Stimulated activated CD4-positive, alpha-beta T cell treated with anti-CD3 and anti-CD28 coated beads, Interleukin-2, amount 100 ng/mL, for 48 hours (primary cell): ENCODE results near the gene FYB1.
"Not testable (repeated sequence)": the region's sequence is repeated elsewhere in the genome, so short reads cannot be mapped to it uniquely, and the experiment has no call there.

Experiments
- DNase-seq, 2 donors: peaks; one replicate each; pipeline ENCODE4 v3.0.0-alpha.2; 2020

FYB1 gene, protein sequence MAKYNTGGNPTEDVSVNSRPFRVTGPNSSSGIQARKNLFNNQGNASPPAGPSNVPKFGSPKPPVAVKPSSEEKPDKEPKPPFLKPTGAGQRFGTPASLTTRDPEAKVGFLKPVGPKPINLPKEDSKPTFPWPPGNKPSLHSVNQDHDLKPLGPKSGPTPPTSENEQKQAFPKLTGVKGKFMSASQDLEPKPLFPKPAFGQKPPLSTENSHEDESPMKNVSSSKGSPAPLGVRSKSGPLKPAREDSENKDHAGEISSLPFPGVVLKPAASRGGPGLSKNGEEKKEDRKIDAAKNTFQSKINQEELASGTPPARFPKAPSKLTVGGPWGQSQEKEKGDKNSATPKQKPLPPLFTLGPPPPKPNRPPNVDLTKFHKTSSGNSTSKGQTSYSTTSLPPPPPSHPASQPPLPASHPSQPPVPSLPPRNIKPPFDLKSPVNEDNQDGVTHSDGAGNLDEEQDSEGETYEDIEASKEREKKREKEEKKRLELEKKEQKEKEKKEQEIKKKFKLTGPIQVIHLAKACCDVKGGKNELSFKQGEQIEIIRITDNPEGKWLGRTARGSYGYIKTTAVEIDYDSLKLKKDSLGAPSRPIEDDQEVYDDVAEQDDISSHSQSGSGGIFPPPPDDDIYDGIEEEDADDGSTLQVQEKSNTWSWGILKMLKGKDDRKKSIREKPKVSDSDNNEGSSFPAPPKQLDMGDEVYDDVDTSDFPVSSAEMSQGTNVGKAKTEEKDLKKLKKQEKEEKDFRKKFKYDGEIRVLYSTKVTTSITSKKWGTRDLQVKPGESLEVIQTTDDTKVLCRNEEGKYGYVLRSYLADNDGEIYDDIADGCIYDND

GRCh38 chr5:39219437-39219836 is at the start of gene FYB1:
FYB1 (minus strand) TSS chr5:39219563; CDS start chr5:39202960, 16,603 bp downstream.
- DNase-seq, result no peak

DNA sequence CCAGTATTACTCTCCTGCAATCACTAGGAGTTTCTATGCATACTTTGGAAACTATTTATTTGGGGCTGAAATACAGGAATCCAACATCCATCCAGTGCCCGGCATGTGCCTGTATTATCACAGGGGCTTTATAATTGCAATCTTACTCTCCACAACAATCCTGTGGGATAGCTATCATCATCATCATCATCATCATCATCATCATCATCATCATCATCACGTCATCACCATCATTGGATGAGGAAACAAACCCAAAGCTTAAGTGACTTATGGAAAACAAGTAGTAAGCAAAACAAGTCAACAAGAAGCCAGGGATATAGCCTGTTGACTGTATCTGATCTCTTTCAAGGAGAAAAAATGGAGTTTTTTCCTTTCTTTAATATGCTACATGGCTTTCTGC is 47.8 kb upstream of the FYB1 start:
- no peak for DNase-seq

GRCh38 chr5:39266442-39266841 is 47.1 kb upstream of the FYB1 start:
- DNase-seq, result no peak

- DNase-seq, result no peak
Measured at GRCh38 chr5:39264528-39264927, 45.2 kb upstream of the FYB1 start.

DNA sequence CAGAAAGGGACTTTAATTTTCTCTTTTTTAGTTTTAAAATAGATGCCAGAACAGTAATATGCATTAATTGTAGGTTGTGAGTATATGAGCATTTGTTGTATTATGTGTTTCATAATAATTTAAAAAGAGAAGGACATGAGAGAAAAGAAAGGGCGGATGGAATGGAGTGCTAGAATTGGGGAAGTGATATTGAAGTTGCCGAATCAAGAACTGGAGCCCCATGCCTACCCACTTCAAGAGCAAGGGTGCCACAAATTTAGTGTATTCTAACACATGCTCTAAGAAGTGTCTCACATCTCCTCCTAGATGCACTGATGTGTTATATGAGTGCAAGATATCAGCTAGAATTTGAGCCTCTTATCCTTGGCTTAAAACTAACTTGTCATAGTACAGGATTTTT is 43.6 kb upstream of the FYB1 start:
- no peak for DNase-seq

DNA sequence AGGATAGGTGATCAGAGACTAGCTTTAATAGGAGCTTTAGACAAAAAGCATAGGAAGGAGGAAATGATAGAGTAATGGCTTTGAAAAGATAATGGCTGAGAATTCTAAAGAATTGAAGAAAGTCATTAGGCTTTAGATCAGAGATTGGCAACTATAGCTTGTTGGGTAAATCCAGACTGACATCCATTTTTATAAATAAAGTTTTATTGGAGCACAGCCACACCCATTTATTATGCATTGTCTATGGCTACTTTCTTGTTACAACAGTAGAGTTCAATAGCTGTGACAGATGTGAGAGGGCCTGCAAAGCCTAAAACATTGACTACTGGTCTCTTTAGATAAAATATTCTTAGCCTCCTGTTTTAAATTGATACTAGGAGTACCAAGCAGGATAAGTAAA is 40.7 kb upstream of the FYB1 start:
- DNase-seq, result no peak

- DNase-seq, result no peak
Measured at GRCh38 chr5:39257554-39257953, 38.2 kb upstream of the FYB1 start.

DNA sequence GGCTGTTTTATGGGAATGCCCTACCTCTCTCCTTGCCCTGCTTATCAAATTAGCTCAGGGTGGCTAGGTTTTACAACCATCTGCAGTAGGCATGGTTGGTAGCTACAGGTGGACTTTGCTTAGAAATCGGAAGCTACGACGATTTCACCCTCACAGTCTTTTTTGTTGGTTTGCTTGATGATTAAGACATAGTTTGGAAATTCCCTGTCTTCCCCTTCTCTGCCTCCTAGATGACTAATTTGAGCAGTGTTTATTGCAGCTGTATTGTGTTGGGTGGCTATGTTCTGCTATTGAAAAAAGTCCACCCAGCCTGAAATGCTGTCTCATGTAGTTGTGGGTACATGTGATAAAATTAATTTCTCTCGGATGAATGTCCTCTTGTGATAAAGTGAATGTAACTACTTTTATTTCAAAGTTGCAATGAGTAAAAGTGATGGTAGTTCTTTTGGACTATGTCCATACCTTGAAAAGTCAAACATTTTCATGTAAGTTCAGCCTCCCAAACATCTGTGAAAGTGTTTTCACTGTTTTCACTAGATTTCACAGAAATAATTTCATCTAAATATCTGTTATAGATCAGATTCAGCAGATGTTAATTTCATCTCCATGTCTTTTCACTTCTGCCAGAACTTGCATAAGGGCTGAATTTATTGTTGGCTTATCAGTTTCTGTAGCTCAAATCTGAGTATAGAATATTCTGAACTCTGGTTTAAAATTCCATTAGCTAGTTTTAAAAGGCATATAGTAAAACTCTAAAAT is 37.3 kb upstream of the FYB1 start:
- no peak for DNase-seq

DNA sequence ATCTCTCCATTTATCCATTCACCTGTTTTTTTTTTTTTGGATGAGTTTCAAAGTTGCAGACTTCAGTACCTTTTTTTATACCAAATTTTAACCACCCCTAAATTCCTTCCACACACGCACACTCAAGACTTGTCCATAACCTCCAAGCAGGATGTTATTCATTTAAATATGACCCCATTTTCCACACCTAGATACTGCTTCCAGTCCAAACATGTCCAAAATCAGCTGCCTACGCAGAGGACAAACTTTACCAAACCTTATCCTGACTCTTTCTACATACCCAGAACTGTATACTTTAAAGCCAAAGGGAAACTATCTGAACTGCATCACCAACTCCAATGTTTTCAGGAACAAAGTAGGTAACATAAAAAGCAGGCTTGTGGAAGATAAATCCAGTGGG is 36.0 kb upstream of the FYB1 start:
- no peak for DNase-seq

DNA sequence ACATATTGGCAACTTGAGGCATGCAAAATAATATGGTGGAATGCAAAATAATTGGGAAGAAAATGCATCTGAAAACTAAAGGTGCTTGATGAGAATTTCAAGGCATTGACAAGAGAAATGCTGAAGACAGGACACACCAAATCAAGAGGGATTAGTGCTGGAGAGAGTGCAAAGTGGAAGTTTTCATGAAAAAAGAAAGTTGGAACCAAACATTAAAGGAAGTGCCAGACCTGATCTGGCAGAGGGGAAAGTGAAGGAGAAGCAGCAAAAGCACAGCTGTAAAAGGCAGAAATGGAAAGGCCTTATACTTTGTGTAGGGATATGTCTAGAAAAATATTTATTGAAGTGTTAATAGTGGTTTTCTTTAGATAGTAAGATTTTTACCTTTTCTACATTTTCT is 35.3 kb upstream of the FYB1 start:
- no peak for DNase-seq

GRCh38 chr5:39253196-39253595 is 33.8 kb upstream of the FYB1 start:
- no peak for DNase-seq

GRCh38 chr5:39249564-39250274 is 30.4 kb upstream of the FYB1 start:
- no peak for DNase-seq

DNA sequence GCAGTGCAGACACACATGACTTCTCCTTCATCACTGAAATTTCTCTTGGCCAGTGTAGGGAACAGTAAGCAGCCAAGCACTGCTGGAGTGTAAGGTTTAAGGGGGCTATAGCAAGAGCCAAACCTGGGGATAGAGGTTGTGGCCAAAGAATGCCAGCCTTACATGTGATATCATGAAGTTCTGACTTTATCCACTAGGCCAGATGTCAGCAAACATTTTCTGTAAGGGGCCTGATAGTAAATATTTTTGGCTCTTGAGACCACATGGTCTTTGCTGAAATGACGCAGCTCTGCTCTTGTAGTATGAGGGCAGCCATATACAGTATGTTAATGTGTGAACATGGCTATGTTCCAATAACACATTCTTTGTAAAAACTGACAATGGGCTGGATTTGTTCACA is 29.7 kb upstream of the FYB1 start:
- no peak for DNase-seq

- DNase-seq, result no peak
Measured at GRCh38 chr5:39240750-39241149, 21.4 kb upstream of the FYB1 start.

DNA sequence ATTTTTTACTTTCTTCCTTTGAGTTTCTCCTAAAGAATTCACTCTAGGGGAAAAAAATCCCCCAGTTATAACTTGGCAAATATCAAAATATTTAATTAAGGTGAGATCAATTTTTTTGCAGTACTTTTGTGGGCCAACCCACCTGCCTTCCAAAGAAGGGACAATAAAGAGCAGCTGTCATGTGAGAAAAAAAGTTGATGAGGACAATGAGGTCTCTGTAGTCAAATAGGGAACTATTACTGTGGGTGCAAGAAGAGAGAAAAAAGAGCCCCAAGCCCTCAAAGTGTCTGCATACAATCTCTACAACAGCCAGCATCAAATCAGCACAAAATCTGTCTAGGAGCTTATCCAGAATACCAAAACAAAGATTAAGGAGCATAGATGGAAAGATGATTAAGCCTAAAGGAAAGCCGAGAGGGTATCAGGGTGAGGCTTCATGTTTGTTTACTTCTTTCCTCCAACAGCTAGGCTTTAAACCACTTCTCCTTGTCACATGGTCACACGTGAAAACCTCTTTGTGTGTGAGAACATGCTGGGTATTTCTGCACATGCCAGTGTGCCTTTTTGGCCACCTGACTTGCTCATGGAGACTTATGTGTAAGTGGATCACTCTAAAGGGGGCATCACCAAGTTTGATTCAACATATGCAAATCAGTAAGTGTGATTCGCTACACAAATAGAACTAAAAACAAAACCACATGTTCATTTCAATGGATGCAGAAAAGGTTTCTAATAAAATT is 19.2 kb upstream of the FYB1 start:
- DNase-seq, result no peak

- no peak for DNase-seq
Measured at GRCh38 chr5:39236718-39237117, 17.4 kb upstream of the FYB1 start.

DNA sequence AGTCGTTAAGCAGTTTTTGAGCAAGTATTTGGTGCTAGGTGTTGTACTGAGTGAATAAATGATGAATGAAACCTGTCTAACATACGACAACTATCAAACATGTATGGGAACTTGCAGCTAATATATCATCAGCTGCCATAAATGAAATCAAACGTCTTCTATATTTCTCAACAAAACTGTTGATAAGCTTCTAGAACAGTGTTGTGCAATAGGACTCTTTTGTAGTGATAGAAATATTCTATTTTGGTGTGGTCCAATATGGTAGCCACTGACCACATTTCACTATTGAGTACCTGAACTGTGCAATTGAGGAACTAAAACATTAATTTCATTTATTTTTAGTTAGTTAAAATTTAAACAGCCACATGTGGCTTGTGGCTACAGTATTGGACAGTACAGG is 16.3 kb upstream of the FYB1 start:
- no peak for DNase-seq

DNA sequence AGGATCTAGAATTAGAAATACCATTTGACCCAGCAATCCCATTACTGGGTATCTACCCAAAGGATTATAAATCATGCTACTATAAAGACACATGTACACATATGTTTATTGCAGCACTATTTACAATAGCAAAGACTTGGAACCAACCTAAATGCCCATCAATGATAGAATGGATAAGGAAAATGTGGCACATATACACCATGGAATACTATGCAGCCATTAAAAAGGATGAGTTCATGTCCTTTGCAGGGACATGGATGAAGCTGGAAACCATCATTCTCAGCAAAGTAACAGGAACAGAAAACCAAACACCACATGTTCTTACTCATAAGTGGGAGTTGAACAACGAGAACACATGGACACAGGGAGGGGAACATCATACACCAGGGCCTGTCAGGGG is 15.1 kb upstream of the FYB1 start:
- DNase-seq, result not testable (repeated sequence)

GRCh38 chr5:39233783-39234182 is 14.4 kb upstream of the FYB1 start:
- DNase-seq, result no peak

GRCh38 chr5:39231705-39232525 is 12.6 kb upstream of the FYB1 start:
- DNase-seq, result no peak

- DNase-seq, result no peak
Measured at GRCh38 chr5:39228596-39228995, 9.2 kb upstream of the FYB1 start.
